Adrenal gland (tissue), 12 donors: ENCODE results near the gene TRIP12. TPM values are rescaled to one million over a fixed set of nuclear protein-coding genes. Genes with fewer than 3 reads are reported as not detected.
A peak's percentile ranks its signal among the peaks of the same experiment; 100 is the strongest.

Experiments
- DNase-seq, 7 donors: peaks; one replicate each; pipeline ENCODE4 v3.0.0-alpha.2; 2019 to 2020
- H3K27ac ChIP-seq, 5 donors: fragments of 200-600 bp; sonication (generic) in 4 of 5; 1 replicate in 3 of 5; 2 replicates in 2 of 5; pipeline versions ENCODE4 v1.5.1 to v1.8.0; 2016 to 2020; ENCODE audit warnings: mild to moderate bottlenecking in 1 of 5
- H3K27me3 ChIP-seq: fragments of 200-600 bp; 2 replicates; pipeline ENCODE4 v1.8.0; 2021
- H3K36me3 ChIP-seq, 2 donors: fragments of 200-600 bp; replicated peaks in 1 of 2; 1 replicate in 1 of 2; 2 replicates in 1 of 2; pipeline versions ENCODE4 v1.5.1 to v1.8.0; 2018 to 2022
- H3K4me1 ChIP-seq, 2 donors: fragments of 200-600 bp; replicated peaks in 1 of 2; 1 replicate in 1 of 2; 2 replicates in 1 of 2; pipeline versions ENCODE4 v1.5.1 to v1.8.0; 2018 to 2021
- H3K4me3 ChIP-seq, 4 donors: fragments of 200-600 bp; sonication (generic) in 3 of 4; one replicate each; pipeline ENCODE4 v1.5.1; 2016 to 2018
- H3K9me3 ChIP-seq, 3 donors: fragments of 200-600 bp; sonication (generic) in 1 of 3; replicated peaks in 1 of 3; 1 replicate in 2 of 3; 2 replicates in 1 of 3; pipeline versions ENCODE4 v1.5.1 to v1.8.0; 2016 to 2021
- POLR2A ChIP-seq, 2 donors: fragments of 450-650 bp; IDR thresholded peaks; one replicate each; pipeline ENCODE4 v1.6.1; 2017; ENCODE audit warnings: antibody characterized with exemption in 2 of 2, mild to moderate bottlenecking in 2 of 2, moderate library complexity in 1 of 2
- WGBS, 4 donors: extraction: QIAGEN DNeasy Blood & Tissue Kit in 2 of 4; methylation state at CpG; one replicate each; pipeline versions ENCODE4 v1.1.5 to v1.1.7; 2013 to 2017; 5-methylcytosine and 5-hydroxymethylcytosine counted together
- intact Hi-C, 2 donors: fragments of 100-400 bp; cut with DNase I; formaldehyde crosslinking; loops; one replicate each; pipeline versions ENCODE4 v1.14.1 to v1.15.0; 2022 to 2023
- polyA plus RNA-seq, 3 donors: library from polyadenylated mRNA; stranded (reverse); fragments of 200-250 nt in 2 of 3; fragments of 350-450 nt in 1 of 3; fragmentation: Illumina TruSeq in 1 of 3; extraction: RNeasy Lipid Tissue Mini Kit (QIAGEN cat#74804) in 1 of 3; gene quantifications; one replicate each; pipeline ENCODE4 v1.2.3, GENCODE V29; 2013 to 2014
- total RNA-seq, 9 donors: library from RNA; depleted of rRNA in 4 of 9; stranded (reverse); fragments of >200 nt in 4 of 9; fragments of 120-200 nt in 1 of 9; fragmentation: NEBNext Ultra II Directional in 1 of 9; extraction: Animal tissue kit (Norgen Biotek cat#: 25700) in 1 of 9; gene quantifications; one replicate each; pipeline versions ENCODE4 v1.1.0 to v1.2.4, GENCODE V29; 2013 to 2023
- TF ChIP-seq, protein P1 (sequence below), 6 experiments: fragments of 450-650 bp in 4 of 6; fragments of 200-600 bp in 2 of 6; sonication (generic) in 1 of 6; IDR thresholded peaks; 1 replicate in 5 of 6; 2 replicates in 1 of 6; pipeline versions ENCODE4 v1.5.1 to v1.8.0; 2016 to 2021; ENCODE audit warnings: antibody characterized with exemption in 6 of 6, mild to moderate bottlenecking in 2 of 6, moderate library complexity in 1 of 6
- donor health status: healthy with polysubstance abuse.
- donor health status: Bipolar disorder and iron deficiency.
- donor health status: DM: yes; HTN: yes; CAD: no.
- donor health status: DM: no; HTN: no; CAD: no.
- donor health status: DM: no; HTN: no; CAD: no.
- donor health status: DM: yes; HTN: yes; CAD: no.

Gene TRIP12
- total and polyA plus RNA-seq, 12 donors: 15.5 to 242 (median 146) TPM

DNA sequence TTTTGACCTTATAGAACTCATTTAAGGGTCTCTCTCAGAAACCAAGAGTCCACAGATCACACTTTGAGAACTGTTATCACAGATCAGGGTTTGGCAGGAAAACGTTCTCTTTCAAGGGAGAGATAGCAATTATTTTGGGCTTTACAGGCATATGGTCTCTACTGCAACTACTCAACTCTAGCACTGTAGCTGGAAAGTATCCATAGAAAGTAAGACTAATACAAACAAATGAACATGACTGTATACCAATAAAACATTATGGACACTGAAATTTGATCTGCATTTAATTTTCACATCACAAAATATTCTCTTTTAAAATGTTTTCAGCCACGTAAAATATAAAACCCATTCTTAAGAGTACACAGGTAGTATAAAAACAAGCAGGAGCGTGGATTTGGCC lies 100.5 kb downstream of the TRIP12 start:
- no peak for TF ChIP-seq POLR2A (IDR thresholded peaks at IDR 0.05)
- TF ChIP-seq, protein P1, sequence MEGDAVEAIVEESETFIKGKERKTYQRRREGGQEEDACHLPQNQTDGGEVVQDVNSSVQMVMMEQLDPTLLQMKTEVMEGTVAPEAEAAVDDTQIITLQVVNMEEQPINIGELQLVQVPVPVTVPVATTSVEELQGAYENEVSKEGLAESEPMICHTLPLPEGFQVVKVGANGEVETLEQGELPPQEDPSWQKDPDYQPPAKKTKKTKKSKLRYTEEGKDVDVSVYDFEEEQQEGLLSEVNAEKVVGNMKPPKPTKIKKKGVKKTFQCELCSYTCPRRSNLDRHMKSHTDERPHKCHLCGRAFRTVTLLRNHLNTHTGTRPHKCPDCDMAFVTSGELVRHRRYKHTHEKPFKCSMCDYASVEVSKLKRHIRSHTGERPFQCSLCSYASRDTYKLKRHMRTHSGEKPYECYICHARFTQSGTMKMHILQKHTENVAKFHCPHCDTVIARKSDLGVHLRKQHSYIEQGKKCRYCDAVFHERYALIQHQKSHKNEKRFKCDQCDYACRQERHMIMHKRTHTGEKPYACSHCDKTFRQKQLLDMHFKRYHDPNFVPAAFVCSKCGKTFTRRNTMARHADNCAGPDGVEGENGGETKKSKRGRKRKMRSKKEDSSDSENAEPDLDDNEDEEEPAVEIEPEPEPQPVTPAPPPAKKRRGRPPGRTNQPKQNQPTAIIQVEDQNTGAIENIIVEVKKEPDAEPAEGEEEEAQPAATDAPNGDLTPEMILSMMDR (IDR thresholded peaks at IDR 0.05): no peak
- peaks cover 0 to 27% of the 10 kb centered on the region in 2 donors for H3K36me3 ChIP-seq

DNA sequence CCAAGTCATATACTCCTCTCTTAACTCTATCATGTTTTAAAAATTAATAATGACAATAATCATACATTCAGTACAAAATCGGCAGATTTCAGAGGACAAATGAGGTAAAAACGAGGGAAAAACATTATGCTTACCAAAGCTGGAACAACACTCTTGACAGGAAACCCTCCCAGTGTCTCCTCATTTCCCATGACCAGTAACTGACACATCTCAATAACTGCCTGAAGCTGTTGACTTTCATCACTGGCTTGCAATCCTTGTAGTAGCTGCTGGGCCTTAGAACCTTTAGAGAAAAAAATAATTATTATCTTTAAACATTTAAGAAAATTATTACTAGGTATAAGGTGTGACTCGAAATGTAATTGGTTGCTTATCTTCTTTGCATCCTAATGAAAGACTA lies 103.6 kb downstream of the TRIP12 start:
- no peak overlapping the region for H3K27ac ChIP-seq
- TF ChIP-seq, protein P1 (IDR thresholded peaks at IDR 0.05): no peak
- no peak for TF ChIP-seq POLR2A (IDR thresholded peaks at IDR 0.05)
- no peaks in the 10 kb centered on the region for H3K9me3 ChIP-seq
- H3K36me3 ChIP-seq: peaks cover 0 to 36% of the 10 kb centered on the region in 2 donors
- 80 to 89% (median 82%) methylated on average over 3 of the region's 3 CpGs for WGBS, 4 donors
- no peaks in the 10 kb centered on the region for H3K27me3 ChIP-seq
- intact Hi-C loops: no loop called here
- peaks cover 0 to 17% of the 10 kb centered on the region in 2 donors for H3K4me1 ChIP-seq
- DNase-seq: no peak
- H3K4me3 ChIP-seq: no peak overlapping the region

More for the DNA sequence above, 100.5 kb downstream of the TRIP12 start:
- no peaks in the 10 kb centered on the region for H3K9me3 ChIP-seq
- no peak overlapping the region for H3K27ac ChIP-seq
- H3K4me3 ChIP-seq: no peak overlapping the region
- intact Hi-C loops: no loop called here
- H3K27me3 ChIP-seq: no peaks in the 10 kb centered on the region
- H3K4me1 ChIP-seq: peaks cover 0 to 8% of the 10 kb centered on the region in 2 donors
- DNase-seq: no peak
- WGBS, 4 donors: 76 to 82% (median 77%) methylated on average over 3 of the region's 3 CpGs

DNA sequence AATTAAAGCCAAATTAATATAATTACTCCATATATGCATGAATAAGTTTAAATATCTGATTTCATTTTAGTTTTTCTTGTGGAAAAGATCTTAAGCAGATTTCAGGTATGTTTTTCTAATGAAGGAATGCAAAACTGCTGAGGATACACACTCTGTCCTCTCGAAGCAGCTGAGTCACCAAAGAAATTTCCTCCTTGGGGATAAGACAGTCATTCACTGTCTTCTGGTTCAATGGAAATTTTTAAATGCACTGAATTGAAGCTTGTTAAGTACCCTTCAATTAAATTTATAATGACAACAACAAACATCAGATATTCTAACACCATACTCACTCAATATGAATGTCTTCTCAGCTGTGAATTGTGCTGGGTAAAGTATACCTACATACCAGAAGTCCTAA lies 106.0 kb downstream of the TRIP12 start:
- no peak for DNase-seq
- WGBS, 4 donors: 19 to 38% (median 29%) methylated on average over 1 of the region's 1 CpG
- H3K9me3 ChIP-seq: no peaks in the 10 kb centered on the region
- H3K27me3 ChIP-seq: no peaks in the 10 kb centered on the region
- TF ChIP-seq POLR2A (IDR thresholded peaks at IDR 0.05): no peak
- TF ChIP-seq, protein P1 (IDR thresholded peaks at IDR 0.05): no peak
- H3K4me1 ChIP-seq: peaks cover 0 to 17% of the 10 kb centered on the region in 2 donors
- H3K36me3 ChIP-seq: peaks cover 0 to 40% of the 10 kb centered on the region in 2 donors
- peak overlapping the region in 2 of 5 donors; percentile 6 to 41 for H3K27ac ChIP-seq
- intact Hi-C loops: no loop called here
- no peak overlapping the region for H3K4me3 ChIP-seq

DNA sequence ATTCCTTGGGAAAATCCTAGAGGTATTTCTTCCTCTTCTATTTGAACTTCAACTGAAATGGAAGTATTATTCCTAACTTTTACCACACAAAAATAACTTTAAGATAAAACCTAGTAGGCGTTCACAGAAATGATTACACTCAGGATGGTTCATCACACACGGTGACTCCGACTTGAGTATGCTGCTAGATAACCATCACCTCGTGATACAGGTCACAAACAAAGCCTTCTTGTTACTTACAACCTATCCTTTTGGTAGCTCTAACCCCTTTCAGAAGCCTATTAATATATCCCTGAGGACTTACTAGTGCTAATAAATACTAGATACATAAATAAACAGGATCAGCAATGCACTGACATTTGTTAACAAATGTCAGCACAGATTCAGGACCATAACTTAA lies 106.5 kb downstream of the TRIP12 start:
- Histone ChIP-seq H3K4me3 (no peak overlapping the region), H3K36me3 (peaks cover 0 to 46% of the 10 kb centered on the region in 2 donors), H3K27me3 (no peaks in the 10 kb centered on the region), H3K4me1 (peaks cover 0 to 17% of the 10 kb centered on the region in 2 donors), H3K27ac (peak overlapping the region in 2 of 5 donors; percentile 6 to 41), H3K9me3 (no peaks in the 10 kb centered on the region)
- WGBS, 4 donors: 75 to 81% (median 76%) methylated on average over 4 of the region's 4 CpGs
- no peak for TF ChIP-seq POLR2A (IDR thresholded peaks at IDR 0.05)
- TF ChIP-seq, protein P1 (IDR thresholded peaks at IDR 0.05): no peak
- no peak for DNase-seq
- intact Hi-C loops: no loop called here
